HepG2 (cell line): Measurements from ENCODE around the gene MED12L. TPM values are rescaled to one million over a fixed set of nuclear protein-coding genes. Genes with fewer than 3 reads are reported as not detected.
A peak's percentile ranks its signal among the peaks of the same experiment; 100 is the strongest.

Source experiments
- ATAC-seq: fragments of 200-7000 bp; cut with Tn5 transposase; 3 replicates; pipeline ENCODE4 v1.9.1; 2020; ENCODE audit warnings: mild to moderate bottlenecking, moderate library complexity
- BruUV-seq: library from RNA; stranded (reverse); fragments of 400-500 nt; replicated peaks from 2 replicates; lab custom pipeline; 2021; lab: Mats Ljungman, UMichigan
- CTCF ChIA-PET: fragments of 300-600 bp; formaldehyde crosslinking; extraction: SDS; loops from one replicate; lab custom pipeline; 2021; ENCODE audit warnings: low total read pairs, inconsistent platforms, low intra/inter-chr PET ratio; lab: Yijun Ruan, JAX
- POLR2A ChIA-PET: fragments of 350-600 bp; sonication (Branson Sonifier 250); formaldehyde crosslinking; loops from one replicate; lab custom pipeline; 2020; ENCODE audit warnings: antibody characterized with exemption, inconsistent platforms; lab: Yijun Ruan, JAX
- DNase-seq: peaks from one replicate; pipeline ENCODE4 v3.0.0-alpha.2; 2015; ENCODE audit warnings: low spot score
- FAIRE-seq: peaks from 3 replicates; lab custom pipeline; 2011; peaks lifted over from hg19 to GRCh38; lab: Jason Lieb, UNC
- H2AFZ ChIP-seq: one replicate; pipeline ENCODE4 v1.6.1; 2011; ENCODE audit warnings: low read length, inconsistent platforms
- H3K27ac ChIP-seq: fragments of 300-600 bp; 3 replicates; pipeline ENCODE4 v1.8.0; 2011; ENCODE audit warnings: mixed run types, mild to moderate bottlenecking, mixed read lengths, low read length, inconsistent platforms; ENCODE audit not compliant: insufficient read depth; ENCODE audit errors: extremely low read length
- H3K27me3 ChIP-seq, 2 experiments: fragments of 200-600 bp in 1 of 2; 2 replicates in 1 of 2; 3 replicates in 1 of 2; pipeline versions ENCODE4 v1.6.0 to v1.8.0; 2011; ENCODE audit warnings: low read length in 2 of 2, mild to moderate bottlenecking in 2 of 2, moderate library complexity in 2 of 2, inconsistent platforms in 1 of 2; ENCODE audit not compliant: insufficient read depth in 2 of 2, control insufficient read depth in 1 of 2
- H3K36me3 ChIP-seq, 2 experiments: fragments of 200-600 bp in 1 of 2; replicated peaks in 1 of 2; 2 replicates in 1 of 2; 3 replicates in 1 of 2; pipeline versions ENCODE4 v1.5.1 to v1.8.0; 2011; ENCODE audit warnings: low read length in 2 of 2, inconsistent platforms in 1 of 2; ENCODE audit not compliant: insufficient read depth in 2 of 2, control insufficient read depth in 1 of 2
- H3K4me1 ChIP-seq: 2 replicates; pipeline ENCODE4 v1.5.1; 2012; ENCODE audit warnings: low read length, inconsistent platforms; ENCODE audit not compliant: insufficient read depth
- H3K4me2 ChIP-seq: 2 replicates; pipeline ENCODE4 v1.6.0; 2011; ENCODE audit warnings: low read depth, low read length, inconsistent platforms
- H3K4me3 ChIP-seq, 3 experiments: fragments of 200-600 bp in 1 of 3; sonication (generic), shearing (Covaris generic) in 1 of 3; replicated peaks in 1 of 3; 2 replicates each; pipeline ENCODE4 v1.5.1; 2011 to 2016; ENCODE audit warnings: low read length in 3 of 3, inconsistent platforms in 2 of 3, low read depth in 2 of 3, mild to moderate bottlenecking in 2 of 3, control low read depth in 1 of 3, mixed read lengths in 1 of 3; ENCODE audit not compliant: insufficient read depth in 1 of 3
- H3K79me2 ChIP-seq: one replicate; pipeline ENCODE4 v1.6.1; 2011; ENCODE audit warnings: low read length, inconsistent platforms; ENCODE audit not compliant: insufficient read depth
- H3K9ac ChIP-seq: 2 replicates; pipeline ENCODE4 v1.6.0; 2011; ENCODE audit warnings: mild to moderate bottlenecking, low read depth, low read length, inconsistent platforms; ENCODE audit not compliant: insufficient read depth
- H3K9me3 ChIP-seq: 2 replicates; pipeline ENCODE4 v1.5.1; 2012; ENCODE audit warnings: mild to moderate bottlenecking, low read length
- H4K20me1 ChIP-seq: 2 replicates; pipeline ENCODE4 v1.6.0; 2011; ENCODE audit warnings: inconsistent platforms, mild to moderate bottlenecking, low read length, moderate library complexity; ENCODE audit not compliant: insufficient read depth
- GABPA ChIP-seq, 2 experiments: IDR thresholded peaks; 2 replicates each; pipeline ENCODE4 v1.6.1; 2011 to 2016; ENCODE audit warnings: low read depth in 2 of 2, low read length in 1 of 2, missing biosample characterization in 1 of 2, missing genetic modification characterization in 1 of 2
- HNF1B ChIP-seq: sonication (generic); formaldehyde crosslinking; IDR thresholded peaks from 2 replicates; pipeline ENCODE4 v1.5.1; 2020; ENCODE audit warnings: mild to moderate bottlenecking, moderate library complexity, missing genetic modification reagents
- MBNL3 ChIP-seq: fragments of 250-450 bp; sonication (Bioruptor Pico); conservative IDR thresholded peaks from 2 replicates; pipeline ENCODE4 v1.8.0; 2022; ENCODE audit warnings: mild to moderate bottlenecking, inconsistent platforms
- NFAT5 ChIP-seq: sonication (generic); formaldehyde crosslinking; IDR thresholded peaks from 2 replicates; pipeline ENCODE4 v1.4.0; 2020; ENCODE audit warnings: missing genetic modification reagents
- NPAS2 ChIP-seq: sonication (generic); formaldehyde crosslinking; IDR thresholded peaks from 2 replicates; pipeline ENCODE4 v1.8.0; 2022; ENCODE audit warnings: mild to moderate bottlenecking, missing genetic modification reagents, borderline replicate concordance
- TFDP2 ChIP-seq: sonication (generic); formaldehyde crosslinking; IDR thresholded peaks from 2 replicates; pipeline ENCODE4 v1.4.0; 2020; ENCODE audit warnings: missing genetic modification reagents
- WGBS: methylation state at CpG from one replicate; pipeline ENCODE4 v1.1.6; 2017; ENCODE audit warnings: low lambda C conversion rate; 5-methylcytosine and 5-hydroxymethylcytosine counted together
- in situ Hi-C: cut with HindIII; loops from 2 replicates; pipeline ENCODE4 v1.10.0; 2017; ENCODE audit warnings: low pct_unique_long_range_greater_than_20kb; ENCODE audit not compliant: extremely low pct_ligation_motif_present
- intact Hi-C: fragments of 100-400 bp; cut with micrococcal nuclease; formaldehyde crosslinking; loops from one replicate; pipeline ENCODE4 v1.10.0; 2022; ENCODE audit not compliant: unreplicated experiment
- polyA plus RNA-seq, 8 experiments: library from polyadenylated mRNA; depleted of rRNA in 3 of 8; stranded (reverse) in 7 of 8; unstranded in 1 of 8; fragments of >200 nt; fragmentation: Illumina TruSeq in 4 of 8; extraction: Trizol in 4 of 8; gene quantifications; 2 replicates each; pipeline versions ENCODE4 v1.2.1 to v1.2.3, GENCODE V29; 2011 to 2016; ENCODE audit warnings: low read depth in 4 of 8, missing spikeins in 1 of 8, mixed read lengths in 1 of 8; ENCODE audit not compliant: insufficient read depth in 1 of 8
- total RNA-seq, 5 experiments: library from RNA; depleted of rRNA; stranded (reverse); fragments of >200 nt; fragmentation: Illumina TruSeq; extraction: Trizol; gene quantifications; 2 replicates each; pipeline ENCODE4 v1.2.3, GENCODE V29; 2016; ENCODE audit warnings: low read depth in 1 of 5

The MED12L gene
- total and polyA plus RNA-seq, 2 of the 13 experiments (the other 11 are each of a cell fraction or from before 2014, with no cell fraction given), result 0.07 to 0.64 TPM

- DNase-seq (no peak), ATAC-seq (no peak), FAIRE-seq (no peak)
- BruUV-seq, result no TSS peak
- no peak overlapping the region for H3K9ac ChIP-seq
- H3K36me3 ChIP-seq, result no peaks in the 10 kb centered on the region
- POLR2A ChIA-PET, result no interaction called here
- no peaks in the 10 kb centered on the region for H3K27me3 ChIP-seq
- no peak overlapping the region for H3K4me2 ChIP-seq
- 18% methylated on average over 7 of the region's 7 CpGs for WGBS
- no peaks in the 10 kb centered on the region for H4K20me1 ChIP-seq
- H3K4me1 ChIP-seq, result no peaks in the 10 kb centered on the region
- H2AFZ ChIP-seq, result no peak overlapping the region
- in situ Hi-C loops, result no loop called here
- no peaks in the 10 kb centered on the region for H3K79me2 ChIP-seq
- intact Hi-C loops, result no loop called here
- no peak for TF ChIP-seq GABPA (IDR thresholded peaks at IDR 0.05; ENCODE audit: low read depth, low read length)
- TF ChIP-seq GABPA (CRISPR knock-in tag; IDR thresholded peaks at IDR 0.05; ENCODE audit: low read depth), result peak; percentile 55; the same call in 1 of the 2 replicates
- no peak for TF ChIP-seq HNF1B (CRISPR knock-in tag)
- H3K4me3 ChIP-seq, result no peak overlapping the region
- no peak overlapping the region for H3K27ac ChIP-seq
- CTCF ChIA-PET, result no interaction called here
- no peaks in the 10 kb centered on the region for H3K9me3 ChIP-seq
Observed at GRCh38 chr3:151476344-151477018, 391.0 kb downstream of the MED12L start.

- in situ Hi-C loops, result no loop called here
- POLR2A ChIA-PET, result no interaction called here
- no peak for DNase-seq
Observed at GRCh38 chr3:151477591-151478334, 392.3 kb downstream of the MED12L start.

More at GRCh38 chr3:151477591-151478334, 392.3 kb downstream of the MED12L start:
- H3K79me2 ChIP-seq, result no peaks in the 10 kb centered on the region
- no TSS peak for BruUV-seq
- H3K27ac ChIP-seq, result no peak overlapping the region
- intact Hi-C loops, result no loop called here
- no peak overlapping the region for H3K4me2 ChIP-seq
- ATAC-seq, result no peak
- no peaks in the 10 kb centered on the region for H3K4me1 ChIP-seq
- no peaks in the 10 kb centered on the region for H3K36me3 ChIP-seq
- TF ChIP-seq TFDP2 (CRISPR knock-in tag) (no peak), NPAS2 (no peak), MBNL3 (CRISPR knock-in tag) (no peak), NFAT5 (CRISPR knock-in tag) (no peak)
- FAIRE-seq, result no peak
- no peaks in the 10 kb centered on the region for H3K27me3 ChIP-seq
- 2% methylated on average over 2 of the region's 2 CpGs for WGBS
- H2AFZ ChIP-seq, result no peak overlapping the region
- CTCF ChIA-PET, result no interaction called here
- H3K9ac ChIP-seq, result no peak overlapping the region
- H4K20me1 ChIP-seq, result no peaks in the 10 kb centered on the region
- no peak overlapping the region for H3K4me3 ChIP-seq
- no peaks in the 10 kb centered on the region for H3K9me3 ChIP-seq
